Activated CD4-positive, alpha-beta T cell treated with anti-CD3 and anti-CD28 coated beads for 4 hours (primary cell): Measurements from ENCODE around the gene FNBP1.
"Not testable (repeated sequence)": the region's sequence is repeated elsewhere in the genome, so short reads cannot be mapped to it uniquely, and the experiment has no call there.

Experiments used
- DNase-seq, 2 donors: peaks; one replicate each; pipeline ENCODE4 v3.0.0-alpha.2; 2020

Gene FNBP1

DNA sequence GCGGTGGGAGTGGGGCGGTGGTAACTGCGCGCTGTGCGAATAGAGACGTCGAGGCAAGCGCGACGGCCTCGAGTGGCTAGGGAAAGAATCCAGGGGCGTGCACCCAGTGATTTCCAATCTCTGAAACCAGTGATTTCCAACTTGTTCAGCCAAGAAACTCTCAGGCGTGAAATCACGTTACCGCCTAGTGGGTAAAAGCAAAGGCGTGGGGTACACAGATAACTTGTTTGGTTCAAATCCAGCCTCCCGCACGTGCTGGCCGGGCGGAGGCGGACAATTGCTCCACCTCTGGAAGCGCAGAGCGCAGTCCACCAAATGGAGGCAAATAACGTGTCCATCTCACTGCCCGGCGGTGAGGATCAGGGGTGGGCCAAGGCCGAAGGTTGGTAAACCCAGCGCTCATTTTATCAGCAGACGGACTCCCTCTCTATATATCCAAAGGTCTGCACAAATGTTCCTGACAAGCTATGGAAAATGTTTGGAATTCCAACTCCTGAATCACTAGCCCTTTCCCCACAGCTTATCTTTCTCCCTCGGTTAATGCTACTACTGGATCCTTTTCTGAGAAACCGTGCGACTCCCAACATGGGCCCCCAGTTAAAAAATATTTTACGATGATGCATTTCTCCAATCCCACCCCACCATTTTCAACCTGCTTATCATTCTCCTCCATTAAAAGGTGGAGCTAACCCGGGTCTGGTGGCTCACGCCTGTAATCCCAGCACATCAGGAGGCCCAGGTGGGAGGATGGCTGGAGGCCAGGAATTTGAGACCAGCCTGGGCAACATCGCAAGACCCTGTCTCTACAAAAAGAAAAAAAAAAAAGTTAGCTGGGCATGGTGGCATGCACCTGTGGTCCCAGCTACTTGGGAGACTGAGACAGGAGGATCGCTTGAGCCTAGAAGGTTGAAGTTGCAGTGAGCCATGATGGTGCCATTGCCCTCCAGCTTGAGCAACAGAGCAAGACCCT, 950 bp upstream of the FNBP1 start:
- DNase-seq, result no peak

DNA sequence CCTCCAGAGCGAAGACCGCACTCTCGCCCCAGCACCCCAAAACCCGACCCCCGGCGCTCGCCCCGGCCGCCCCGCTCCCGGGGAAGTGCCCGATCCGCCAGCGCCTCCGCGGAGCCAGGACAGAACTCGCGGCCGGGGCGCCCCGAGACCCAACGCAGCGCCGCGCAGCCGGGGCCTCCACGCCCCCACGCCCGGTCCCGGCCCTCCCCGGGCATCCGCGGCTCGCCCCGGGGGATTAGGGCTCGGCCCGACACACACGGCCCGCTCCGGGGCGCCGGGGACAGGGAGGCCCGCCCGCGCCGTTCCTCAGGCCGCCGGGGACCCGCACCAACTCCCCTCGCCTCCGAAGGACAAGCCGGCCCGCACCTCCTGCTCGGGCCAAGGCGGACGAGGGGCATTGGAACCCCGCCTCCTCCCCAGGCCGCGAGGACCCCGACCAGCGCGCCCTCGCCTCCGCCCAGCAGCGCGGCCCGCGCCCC, 544 bp downstream of the FNBP1 start:
- DNase-seq, result peak; percentile 24 to 31

- DNase-seq, result no peak
Measured at GRCh38 chr9:130041648-130042405, 1.2 kb downstream of the FNBP1 start.

GRCh38 chr9:130040984-130041647, 1.9 kb downstream of the FNBP1 start:
- DNase-seq, result no peak

- DNase-seq, result no peak
Measured at GRCh38 chr9:130039528-130040147, 3.4 kb downstream of the FNBP1 start.

GRCh38 chr9:130036099-130036498, 6.9 kb downstream of the FNBP1 start:
- DNase-seq, result no peak

DNA sequence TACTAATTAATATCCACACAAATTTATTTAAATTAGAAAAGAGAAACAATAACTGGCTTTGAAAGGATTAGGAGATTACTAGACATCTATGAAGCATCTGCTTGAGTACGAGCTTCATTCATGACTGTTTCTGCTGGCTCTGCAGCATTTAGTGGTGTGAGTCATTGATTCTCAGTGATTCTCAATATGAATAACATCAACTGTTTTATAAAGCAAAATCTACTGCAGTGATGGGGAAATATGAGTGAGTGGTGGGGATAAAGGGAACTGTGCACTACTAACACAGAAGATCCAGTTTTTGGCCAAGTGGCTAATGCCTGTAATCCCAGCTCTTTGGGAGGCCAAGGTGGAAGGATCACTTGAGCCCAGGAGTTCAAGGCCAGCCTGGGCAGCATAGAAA, 8.4 kb downstream of the FNBP1 start:
- DNase-seq, result peak in 1 of 2 donors; percentile 35

- DNase-seq, result no peak
Measured at GRCh38 chr9:130030651-130031127, 12.3 kb downstream of the FNBP1 start.

DNA sequence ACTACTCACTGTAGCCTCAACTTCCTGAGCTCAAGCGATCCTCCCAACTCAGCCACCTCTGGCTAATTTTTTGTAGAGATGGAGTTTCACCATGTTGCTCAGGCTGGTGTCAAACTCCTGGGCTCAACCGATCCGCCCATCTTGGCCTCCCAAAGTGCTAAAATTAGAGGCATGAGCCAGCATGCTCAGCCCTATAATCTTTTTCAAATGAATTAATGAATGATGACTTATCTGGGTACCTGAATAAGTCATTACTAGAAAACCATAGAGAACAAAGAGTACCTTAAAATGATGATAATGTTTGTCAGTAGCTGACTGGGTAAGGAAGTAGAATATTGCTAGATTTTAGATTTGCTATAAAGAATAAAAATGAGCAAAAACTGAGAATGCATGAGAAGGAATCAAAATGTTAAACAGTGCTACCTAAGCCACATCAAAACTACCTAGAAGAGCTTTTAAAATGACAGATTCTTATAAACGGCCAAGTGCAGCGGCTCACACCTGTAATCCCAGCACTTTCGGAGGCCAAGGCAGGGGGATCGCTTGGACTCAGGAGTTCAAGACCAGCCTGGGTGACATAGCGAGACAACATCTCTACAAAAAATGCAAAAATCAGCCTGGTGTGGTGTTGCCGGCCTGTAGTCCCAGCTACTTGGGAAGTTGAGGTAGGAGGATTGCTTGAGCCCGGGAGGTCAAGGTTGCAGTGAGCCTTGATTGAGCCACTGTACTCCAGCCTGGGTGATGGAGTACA, 13.6 kb downstream of the FNBP1 start:
- DNase-seq, result no peak

DNA sequence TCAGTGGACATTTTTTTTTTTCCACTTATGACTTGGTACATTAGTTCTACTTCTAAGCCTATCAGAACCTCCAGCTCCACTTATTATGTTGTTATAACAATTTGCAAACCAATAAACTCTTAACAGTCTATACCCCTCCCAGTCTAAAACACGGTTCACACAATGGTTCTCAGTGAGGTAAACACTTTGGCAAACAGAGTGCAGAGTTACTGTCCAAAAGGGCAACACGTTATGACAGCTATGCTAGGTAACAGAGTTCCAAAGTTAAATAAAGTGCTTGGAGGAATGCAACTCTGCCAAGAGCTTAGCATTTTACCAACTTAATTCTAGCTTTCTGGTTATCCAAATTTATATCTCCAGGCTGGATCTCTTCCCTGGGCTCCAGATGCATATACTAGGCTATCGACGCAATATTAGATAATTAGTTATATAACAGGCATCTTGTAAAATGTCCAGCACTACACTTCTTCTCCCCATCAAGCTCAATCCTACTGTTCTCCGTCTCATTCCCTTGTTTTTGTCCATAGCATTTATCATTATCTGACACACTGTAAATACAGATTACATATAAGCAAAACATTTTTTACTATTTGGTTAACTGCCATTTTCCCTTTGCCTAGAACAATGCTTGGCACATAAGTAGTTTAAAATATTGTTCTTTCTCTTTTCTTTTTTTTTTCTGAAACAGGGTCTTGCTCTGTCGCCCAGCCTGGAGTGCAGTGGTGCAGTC, 14.3 kb downstream of the FNBP1 start:
- no peak for DNase-seq

DNA sequence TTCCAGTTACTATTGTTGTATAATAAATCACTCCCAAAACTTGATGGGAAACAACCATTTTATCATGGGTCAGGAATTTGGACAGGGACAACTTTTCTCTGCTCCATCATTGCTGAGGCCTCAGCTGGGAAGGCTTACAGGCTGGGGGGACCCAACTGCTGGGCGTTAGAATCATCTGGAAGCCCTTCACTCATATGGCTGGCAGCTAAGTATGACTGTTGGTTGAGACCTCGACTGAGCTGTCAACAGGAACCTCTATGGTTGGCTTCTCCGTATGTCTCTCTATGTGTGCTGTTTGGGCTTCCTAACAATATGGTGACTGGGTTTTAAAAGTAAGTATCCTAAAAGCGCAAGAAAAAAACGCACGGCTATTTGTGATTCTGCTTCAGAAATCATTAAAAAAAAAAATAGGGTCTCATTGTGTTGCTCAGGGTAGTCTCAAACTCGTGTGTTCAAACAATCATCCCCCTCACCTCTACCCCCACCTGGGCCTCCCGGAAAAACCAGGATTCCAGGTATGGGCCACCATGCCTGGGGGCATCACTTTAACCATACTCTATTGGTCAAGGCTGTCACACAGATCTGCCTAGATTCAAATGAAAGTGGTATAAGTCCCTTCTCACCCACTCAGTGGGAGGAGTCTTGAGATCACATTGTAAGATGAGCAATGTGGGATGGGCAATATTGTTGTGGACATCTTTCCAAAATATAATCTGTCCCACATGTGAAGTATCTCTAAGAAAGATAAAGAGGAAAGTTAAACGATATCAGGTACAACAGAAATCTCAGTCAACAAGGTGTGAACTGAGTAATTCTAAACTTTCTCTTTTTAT, 15.2 kb downstream of the FNBP1 start:
- DNase-seq, result no peak

- DNase-seq, result no peak
Measured at GRCh38 chr9:130026583-130027340, 16.2 kb downstream of the FNBP1 start.

DNA sequence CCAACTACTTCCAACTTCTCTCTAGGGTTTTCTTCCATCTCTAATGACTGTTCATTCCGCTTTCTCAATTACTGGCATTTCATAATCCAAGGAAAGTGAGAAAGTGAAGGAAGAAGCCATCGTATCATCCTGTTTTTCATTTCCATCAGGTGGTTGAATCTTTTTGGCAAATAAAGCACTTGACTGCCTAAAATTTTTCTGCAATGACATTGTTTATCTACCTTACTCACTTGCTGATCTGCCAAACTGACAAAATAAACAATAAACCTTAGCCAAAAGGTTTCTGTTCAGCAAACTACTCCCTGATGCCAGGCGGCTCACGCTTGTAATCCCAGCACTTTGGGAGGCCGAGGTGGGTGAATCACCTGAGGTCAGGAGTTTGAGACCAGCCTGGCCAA, 18.4 kb downstream of the FNBP1 start:
- no peak for DNase-seq

- no peak for DNase-seq
Measured at GRCh38 chr9:130023994-130024596, 18.9 kb downstream of the FNBP1 start.

GRCh38 chr9:130023144-130023787, 19.7 kb downstream of the FNBP1 start:
- DNase-seq, result no peak

DNA sequence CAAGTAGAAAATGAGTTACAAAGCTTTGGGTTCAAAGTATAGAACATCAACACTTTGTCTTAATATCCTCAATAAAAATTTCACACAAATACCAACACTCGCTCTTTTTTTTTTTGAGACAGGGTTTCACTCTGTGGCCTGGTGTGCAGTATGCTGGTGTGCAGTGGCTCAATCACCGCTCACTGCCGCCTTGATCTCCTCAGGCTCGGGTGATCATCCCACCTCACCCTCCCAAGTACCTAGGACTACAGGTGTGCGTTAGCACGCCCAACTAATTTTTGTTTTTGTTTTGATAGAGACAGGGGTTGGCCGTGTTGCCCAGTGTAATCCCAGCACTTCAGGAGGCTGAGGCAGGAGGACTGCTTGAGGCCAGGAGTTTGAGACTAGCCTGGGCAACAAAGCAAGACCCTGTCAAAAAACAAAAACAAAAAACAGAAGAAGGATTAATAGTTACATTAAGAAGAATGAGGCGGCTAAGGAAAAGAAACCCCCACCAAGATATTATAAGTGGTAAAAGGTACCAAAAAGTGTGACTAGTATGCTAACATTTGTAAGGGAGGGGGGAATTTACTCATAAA, 20.3 kb downstream of the FNBP1 start:
- DNase-seq, result no peak

GRCh38 chr9:130021842-130022241, 21.1 kb downstream of the FNBP1 start:
- not testable (repeated sequence) for DNase-seq

- no peak for DNase-seq
Measured at GRCh38 chr9:130021123-130021522, 21.9 kb downstream of the FNBP1 start.
